ENCODE results near the gene LRRC27.

LRRC27 gene

DNA sequence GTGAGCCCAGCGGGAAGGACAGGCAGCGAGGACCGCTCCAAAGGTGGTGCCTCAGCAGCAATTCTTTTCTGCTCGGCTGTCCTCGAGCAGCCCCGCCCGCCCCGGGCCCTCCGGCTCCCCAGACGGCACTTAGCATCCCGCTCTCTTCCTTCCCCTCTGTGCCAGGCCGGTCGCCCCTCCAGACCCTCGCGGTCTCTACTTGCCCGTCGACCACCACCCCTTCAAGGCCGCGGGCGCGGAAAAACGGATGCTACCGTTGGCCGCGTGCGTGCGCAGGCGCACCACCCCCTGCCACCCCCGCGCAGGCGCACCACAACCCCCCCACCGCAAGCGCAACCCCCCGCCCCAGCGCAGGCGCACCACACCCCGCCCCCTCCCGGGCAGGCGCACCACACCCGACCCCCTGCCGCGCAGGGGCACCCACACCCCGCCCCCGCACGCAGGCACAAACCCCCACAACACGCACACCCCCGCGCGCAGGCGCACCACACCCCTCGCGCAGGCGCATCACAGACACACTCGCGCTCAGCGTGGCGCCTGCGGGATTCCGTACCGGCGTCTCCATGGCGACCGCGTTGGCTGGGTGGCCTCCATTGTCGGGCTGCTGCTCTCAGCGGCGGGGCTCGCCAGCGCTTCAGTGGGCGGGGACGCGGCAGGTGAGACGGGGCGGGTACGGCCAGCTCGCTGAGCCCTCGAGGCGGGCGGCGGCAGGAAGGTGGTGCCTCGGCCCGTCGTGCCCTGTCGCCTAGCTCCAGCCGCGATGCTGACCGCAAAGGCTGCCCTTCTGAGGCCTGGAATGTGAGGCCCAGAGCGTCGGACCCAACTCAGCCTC is at the start of gene LRRC27:
TSS of gene LRRC27 (plus strand) at position 593 of the 832 bp plus-strand sequence. CDS start 1,332 bp downstream, outside the sequence.
- H2AFZ ChIP-seq (ENCODE audit: low read depth, low read length, severe bottlenecking) = peak within 1 kb of the TSS; percentile 68
- no peaks in the 10 kb centered on the region for H4K20me1 ChIP-seq (ENCODE audit: low read depth, low read length)
- H3F3A ChIP-seq (ENCODE audit: insufficient read depth) = peaks cover 13% of the 10 kb centered on the region
- H3K4me2 ChIP-seq (ENCODE audit: low read depth, low read length, poor library complexity, severe bottlenecking) = peak within 1 kb of the TSS; percentile 73
- peak within 1 kb of the TSS; percentile 86 for H3K9ac ChIP-seq (ENCODE audit: low read length)
- H3K9me3 ChIP-seq (ENCODE audit: insufficient read depth, low read length) = no peaks in the 10 kb centered on the region
- peaks cover 33% of the 10 kb centered on the region for H3K79me2 ChIP-seq (ENCODE audit: insufficient read depth, low read length)
- no peak for TF ChIP-seq EZH2phosphoT487 (conservative IDR thresholded peaks at IDR 0.05; ENCODE audit: low read length)
- TF ChIP-seq, protein P1, sequence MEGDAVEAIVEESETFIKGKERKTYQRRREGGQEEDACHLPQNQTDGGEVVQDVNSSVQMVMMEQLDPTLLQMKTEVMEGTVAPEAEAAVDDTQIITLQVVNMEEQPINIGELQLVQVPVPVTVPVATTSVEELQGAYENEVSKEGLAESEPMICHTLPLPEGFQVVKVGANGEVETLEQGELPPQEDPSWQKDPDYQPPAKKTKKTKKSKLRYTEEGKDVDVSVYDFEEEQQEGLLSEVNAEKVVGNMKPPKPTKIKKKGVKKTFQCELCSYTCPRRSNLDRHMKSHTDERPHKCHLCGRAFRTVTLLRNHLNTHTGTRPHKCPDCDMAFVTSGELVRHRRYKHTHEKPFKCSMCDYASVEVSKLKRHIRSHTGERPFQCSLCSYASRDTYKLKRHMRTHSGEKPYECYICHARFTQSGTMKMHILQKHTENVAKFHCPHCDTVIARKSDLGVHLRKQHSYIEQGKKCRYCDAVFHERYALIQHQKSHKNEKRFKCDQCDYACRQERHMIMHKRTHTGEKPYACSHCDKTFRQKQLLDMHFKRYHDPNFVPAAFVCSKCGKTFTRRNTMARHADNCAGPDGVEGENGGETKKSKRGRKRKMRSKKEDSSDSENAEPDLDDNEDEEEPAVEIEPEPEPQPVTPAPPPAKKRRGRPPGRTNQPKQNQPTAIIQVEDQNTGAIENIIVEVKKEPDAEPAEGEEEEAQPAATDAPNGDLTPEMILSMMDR (IDR thresholded peaks at IDR 0.05; ENCODE audit: insufficient read depth, low read length, poor library complexity, severe bottlenecking) = no peak
- H3K4me3 ChIP-seq (ENCODE audit: insufficient read depth, low read length, poor library complexity, severe bottlenecking) = peak within 1 kb of the TSS; percentile 88
- no peaks in the 10 kb centered on the region for H3K9me2 ChIP-seq (replicated peaks; ENCODE audit: insufficient read depth, low read length)
- H3K27ac ChIP-seq (ENCODE audit: low read depth, low read length) = peak within 1 kb of the TSS; percentile 58
- H3K27me3 ChIP-seq (ENCODE audit: low read length) = no peaks in the 10 kb centered on the region
- no peaks in the 10 kb centered on the region for H3K36me3 ChIP-seq (ENCODE audit: low read length)

DNA sequence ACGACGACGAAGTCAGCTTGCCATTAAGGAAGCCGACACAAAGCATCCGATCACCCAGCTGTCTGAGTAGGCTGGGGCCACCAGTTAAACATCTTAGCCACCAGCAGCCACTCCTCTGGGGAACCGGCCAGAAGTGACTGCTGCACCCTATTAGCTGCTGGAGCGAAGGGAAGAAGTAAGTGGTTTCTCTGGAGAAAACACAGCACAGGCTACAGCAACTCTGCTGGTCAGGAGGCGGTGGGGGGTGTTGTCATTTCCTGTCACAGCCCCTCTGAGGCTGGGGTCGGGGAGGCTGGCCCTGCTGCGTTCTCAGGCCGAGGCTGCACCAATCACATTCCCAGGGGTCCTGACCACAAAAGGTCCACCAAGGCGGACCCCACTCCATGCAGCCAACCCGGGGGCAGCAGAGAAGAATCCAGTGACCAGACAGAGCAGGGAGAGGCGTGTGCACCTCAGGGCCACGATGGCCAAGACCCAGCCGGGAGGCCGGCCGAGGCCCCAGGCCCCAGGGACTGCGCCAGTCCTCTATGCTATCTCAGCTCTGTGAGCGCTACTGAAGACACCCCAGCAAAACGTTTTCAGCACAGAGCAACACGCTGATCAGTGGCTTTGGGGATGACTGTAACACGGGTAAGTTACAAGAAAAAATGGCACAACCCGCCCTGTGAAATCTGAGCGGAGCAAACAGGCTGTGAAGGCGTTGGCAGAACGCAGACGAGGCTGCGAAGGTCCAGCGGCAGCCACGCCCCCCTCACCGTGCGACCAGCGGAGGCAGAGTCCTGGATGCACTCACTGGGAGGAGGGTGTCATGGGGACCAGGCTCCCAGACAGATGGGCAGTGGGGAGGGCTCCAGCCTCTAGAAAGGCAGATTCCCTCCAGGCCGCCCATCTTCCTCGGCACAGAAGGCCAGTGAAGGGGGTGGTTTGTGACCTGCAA is 49.1 kb upstream of the LRRC27 start:
- Histone ChIP-seq H3K4me2 (ENCODE audit: low read depth, low read length, poor library complexity, severe bottlenecking) (no peak overlapping the region), H3K36me3 (ENCODE audit: low read length) (no peaks in the 10 kb centered on the region), H3K9me3 (ENCODE audit: insufficient read depth, low read length) (no peaks in the 10 kb centered on the region), H4K20me1 (ENCODE audit: low read depth, low read length) (no peaks in the 10 kb centered on the region), H3K79me2 (ENCODE audit: insufficient read depth, low read length) (no peaks in the 10 kb centered on the region), H2AFZ (ENCODE audit: low read depth, low read length, severe bottlenecking) (no peak overlapping the region), H3K4me3 (ENCODE audit: insufficient read depth, low read length, poor library complexity, severe bottlenecking) (no peak overlapping the region), H3K9ac (ENCODE audit: low read length) (no peak overlapping the region), H3K27me3 (ENCODE audit: low read length) (no peaks in the 10 kb centered on the region), H3K27ac (ENCODE audit: low read depth, low read length) (no peak overlapping the region), H3K9me2 (replicated peaks; ENCODE audit: insufficient read depth, low read length) (no peaks in the 10 kb centered on the region), H3F3A (ENCODE audit: insufficient read depth) (no peaks in the 10 kb centered on the region)
- TF ChIP-seq, protein P1 (IDR thresholded peaks at IDR 0.05; ENCODE audit: insufficient read depth, low read length, poor library complexity, severe bottlenecking) = no peak
- no peak for TF ChIP-seq EZH2phosphoT487 (conservative IDR thresholded peaks at IDR 0.05; ENCODE audit: low read length)

- Histone ChIP-seq H2AFZ (ENCODE audit: low read depth, low read length, severe bottlenecking) (no peak overlapping the region), H3K27me3 (ENCODE audit: low read length) (no peaks in the 10 kb centered on the region), H3K36me3 (ENCODE audit: low read length) (no peaks in the 10 kb centered on the region), H3F3A (ENCODE audit: insufficient read depth) (no peaks in the 10 kb centered on the region), H4K20me1 (ENCODE audit: low read depth, low read length) (no peaks in the 10 kb centered on the region), H3K9ac (ENCODE audit: low read length) (no peak overlapping the region), H3K9me2 (replicated peaks; ENCODE audit: insufficient read depth, low read length) (no peaks in the 10 kb centered on the region), H3K9me3 (ENCODE audit: insufficient read depth, low read length) (no peaks in the 10 kb centered on the region), H3K79me2 (ENCODE audit: insufficient read depth, low read length) (no peaks in the 10 kb centered on the region), H3K4me3 (ENCODE audit: insufficient read depth, low read length, poor library complexity, severe bottlenecking) (no peak overlapping the region), H3K4me2 (ENCODE audit: low read depth, low read length, poor library complexity, severe bottlenecking) (no peak overlapping the region), H3K27ac (ENCODE audit: low read depth, low read length) (no peak overlapping the region)
- no peak for TF ChIP-seq EZH2phosphoT487 (conservative IDR thresholded peaks at IDR 0.05; ENCODE audit: low read length)
- TF ChIP-seq, protein P1 (IDR thresholded peaks at IDR 0.05; ENCODE audit: insufficient read depth, low read length, poor library complexity, severe bottlenecking) = no peak
Observed at GRCh38 chr10:132283604-132284382, 48.2 kb upstream of the LRRC27 start.

Data from SU-DHL-6 (cell line).